NCI-H146 treated with DMSO at 0.1 percent for 48 hours (cell line): ENCODE measurements around the gene QSOX2.

ENCODE experiments used
- DNase-seq: peaks from one replicate; lab custom pipeline; 2025; ENCODE audit not compliant: unreplicated experiment; lab: John Stamatoyannopoulos, UW

QSOX2 gene

GRCh38 chr9:136192289-136193126, 53.1 kb downstream of the QSOX2 start:
- DNase-seq = no peak

- no peak for DNase-seq
These were observed 53.7 kb downstream of the QSOX2 start for GRCh38 chr9:136191960-136192286.

- no peak for DNase-seq
These were observed 54.3 kb downstream of the QSOX2 start for GRCh38 chr9:136191099-136191959.

GRCh38 chr9:136190656-136191055, 55.0 kb downstream of the QSOX2 start:
- no peak for DNase-seq

GRCh38 chr9:136190237-136190601, 55.4 kb downstream of the QSOX2 start:
- DNase-seq = no peak

- no peak for DNase-seq
These were observed 56.0 kb downstream of the QSOX2 start for GRCh38 chr9:136189394-136190236.

GRCh38 chr9:136187683-136188586, 57.7 kb downstream of the QSOX2 start:
- DNase-seq = no peak

GRCh38 chr9:136187197-136187596, 58.4 kb downstream of the QSOX2 start:
- DNase-seq = no peak

- no peak for DNase-seq
These were observed 59.2 kb downstream of the QSOX2 start for GRCh38 chr9:136186386-136186785.

GRCh38 chr9:136185596-136186366, 59.8 kb downstream of the QSOX2 start:
- DNase-seq = no peak

GRCh38 chr9:136185066-136185465, 60.5 kb downstream of the QSOX2 start:
- DNase-seq = no peak

- DNase-seq = no peak
These were observed 62.7 kb downstream of the QSOX2 start for GRCh38 chr9:136182850-136183422.

GRCh38 chr9:136182420-136182787, 63.2 kb downstream of the QSOX2 start:
- DNase-seq = no peak

GRCh38 chr9:136181784-136182419, 63.7 kb downstream of the QSOX2 start:
- no peak for DNase-seq

GRCh38 chr9:136180586-136180985, 65.0 kb downstream of the QSOX2 start:
- DNase-seq = no peak

GRCh38 chr9:136179761-136180160, 65.9 kb downstream of the QSOX2 start:
- DNase-seq = no peak

GRCh38 chr9:136179101-136179616, 66.5 kb downstream of the QSOX2 start:
- no peak for DNase-seq

- no peak for DNase-seq
These were observed 66.9 kb downstream of the QSOX2 start for GRCh38 chr9:136178773-136179075.
